H1 (cell line): ENCODE data around the gene EPHA1. TPM values are rescaled to one million over a fixed set of nuclear protein-coding genes. Genes with fewer than 3 reads are reported as not detected.

Experiments used
- CTCF ChIA-PET: fragments of 300-600 bp; sonication (Branson Sonifier 250); formaldehyde crosslinking; loops from one replicate; lab custom pipeline; 2021; ENCODE audit not compliant: partially characterized antibody; lab: Charles Lee
- POLR2A ChIA-PET: fragments of 300-600 bp; sonication (Branson Sonifier 250); formaldehyde crosslinking; loops from one replicate; lab custom pipeline; 2021; ENCODE audit warnings: inconsistent platforms; ENCODE audit not compliant: partially characterized antibody; lab: Charles Lee
- DNase-seq, 2 experiments: peaks; one replicate each; pipeline versions ENCODE4 v3.0.0 to v3.0.0-alpha.2; 2010 to 2022; ENCODE audit warnings: low spot score in 2 of 2, low read depth in 1 of 2, mixed read lengths in 1 of 2
- FAIRE-seq: peaks from 2 replicates; lab custom pipeline; 2011; peaks lifted over from hg19 to GRCh38; lab: Jason Lieb, UNC
- H2AFZ ChIP-seq: 2 replicates; pipeline ENCODE4 v1.8.1; 2012; ENCODE audit warnings: low read length, inconsistent platforms
- H2AK5ac ChIP-seq: 2 replicates; pipeline ENCODE4 v1.6.1; 2013; ENCODE audit warnings: low read depth, low read length
- H2BK120ac ChIP-seq: replicated peaks from 2 replicates; pipeline ENCODE3; 2013; ENCODE audit warnings: low read depth, low read length, inconsistent platforms
- H2BK12ac ChIP-seq: 2 replicates; pipeline ENCODE4 v1.6.1; 2013; ENCODE audit warnings: low read depth, low read length
- H2BK15ac ChIP-seq: 2 replicates; pipeline ENCODE4 v1.6.1; 2013; ENCODE audit warnings: low read length
- H2BK20ac ChIP-seq: 2 replicates; pipeline ENCODE4 v1.6.1; 2013; ENCODE audit warnings: low read length
- H2BK5ac ChIP-seq: 2 replicates; pipeline ENCODE4 v1.6.1; 2013; ENCODE audit warnings: low read depth, low read length
- H3K14ac ChIP-seq: 2 replicates; pipeline ENCODE4 v1.6.1; 2013; ENCODE audit warnings: inconsistent platforms; ENCODE audit not compliant: insufficient read length
- H3K18ac ChIP-seq: 2 replicates; pipeline ENCODE4 v1.6.1; 2013; ENCODE audit warnings: low read length; ENCODE audit errors: extremely low read depth
- H3K23ac ChIP-seq: 2 replicates; pipeline ENCODE4 v1.6.1; 2013; ENCODE audit warnings: inconsistent platforms; ENCODE audit not compliant: insufficient read length
- H3K23me2 ChIP-seq: 2 replicates; pipeline ENCODE4 v1.6.1; 2013; ENCODE audit warnings: low read depth, low read length
- H3K27ac ChIP-seq: 2 replicates; pipeline ENCODE4 v1.6.1; 2011; ENCODE audit warnings: low read depth, low read length, inconsistent platforms
- H3K27me3 ChIP-seq, 4 experiments: replicated peaks in 1 of 4; 1 replicate in 1 of 4; 2 replicates in 3 of 4; pipeline versions ENCODE4 v1.6.1 to v1.8.1; 2011 to 2013; ENCODE audit warnings: low read length in 3 of 4, mild to moderate bottlenecking in 3 of 4, inconsistent platforms in 2 of 4, mixed read lengths in 2 of 4, moderate library complexity in 1 of 4; ENCODE audit not compliant: control insufficient read depth in 3 of 4, insufficient read depth in 3 of 4; ENCODE audit errors: extremely low read depth in 1 of 4
- H3K36me3 ChIP-seq, 4 experiments: 2 replicates each; pipeline versions ENCODE4 v1.6.1 to v1.8.1; 2011 to 2013; ENCODE audit warnings: mild to moderate bottlenecking in 4 of 4, low read length in 3 of 4, moderate library complexity in 2 of 4, control low read depth in 1 of 4, inconsistent platforms in 1 of 4; ENCODE audit not compliant: insufficient read depth in 4 of 4, control insufficient read depth in 2 of 4
- H3K4ac ChIP-seq: replicated peaks from 2 replicates; pipeline ENCODE3; 2013; ENCODE audit warnings: low read length, low read depth, mixed read lengths, inconsistent platforms; ENCODE audit not compliant: insufficient read length
- H3K4me1 ChIP-seq, 4 experiments: replicated peaks in 1 of 4; 1 replicate in 1 of 4; 2 replicates in 3 of 4; pipeline versions ENCODE4 v1.6.1 to v1.8.1; 2011 to 2013; ENCODE audit warnings: low read length in 3 of 4, inconsistent platforms in 2 of 4, mixed read lengths in 1 of 4; ENCODE audit not compliant: insufficient read depth in 4 of 4, control insufficient read depth in 3 of 4
- H3K4me2 ChIP-seq, 2 experiments: 2 replicates each; pipeline versions ENCODE4 v1.6.1 to v1.8.1; 2011 to 2013; ENCODE audit warnings: low read depth in 2 of 2, low read length in 2 of 2, control low read depth in 1 of 2, inconsistent platforms in 1 of 2, mild to moderate bottlenecking in 1 of 2; ENCODE audit not compliant: insufficient read depth in 1 of 2
- H3K4me3 ChIP-seq, 4 experiments: fragments of 200-600, 300-600 bp in 1 of 4; sonication (generic), shearing (Covaris generic), sonication (Bioruptor Twin) in 1 of 4; 2 replicates each; pipeline versions ENCODE4 v1.5.1 to v1.8.1; 2011 to 2016; ENCODE audit warnings: low read length in 4 of 4, low read depth in 3 of 4, control low read depth in 2 of 4, inconsistent platforms in 2 of 4, mild to moderate bottlenecking in 2 of 4, mixed read lengths in 1 of 4, moderate library complexity in 1 of 4; ENCODE audit not compliant: insufficient read depth in 2 of 4; ENCODE audit errors: extremely low read depth in 1 of 4
- H3K56ac ChIP-seq: replicated peaks from 2 replicates; pipeline ENCODE3; 2013; ENCODE audit warnings: low read depth, mild to moderate bottlenecking, mixed read lengths, low read length, inconsistent platforms; ENCODE audit not compliant: insufficient read length
- H3K79me1 ChIP-seq: 2 replicates; pipeline ENCODE4 v1.6.1; 2013; ENCODE audit warnings: low read depth, low read length, control low read depth
- H3K79me2 ChIP-seq, 2 experiments: 2 replicates each; pipeline versions ENCODE4 v1.6.1 to v1.8.1; 2012 to 2013; ENCODE audit warnings: low read length in 2 of 2, mild to moderate bottlenecking in 2 of 2, inconsistent platforms in 1 of 2; ENCODE audit not compliant: insufficient read depth in 2 of 2, control insufficient read depth in 1 of 2
- H3K9ac ChIP-seq, 4 experiments: replicated peaks in 1 of 4; 1 replicate in 1 of 4; 2 replicates in 3 of 4; pipeline versions ENCODE4 v1.6.1 to v1.8.1; 2011 to 2013; ENCODE audit warnings: low read depth in 3 of 4, low read length in 3 of 4, control low read depth in 2 of 4, mild to moderate bottlenecking in 2 of 4, moderate library complexity in 2 of 4, inconsistent platforms in 1 of 4; ENCODE audit errors: extremely low read depth in 1 of 4
- H3K9me3 ChIP-seq, 2 experiments: 2 replicates each; pipeline versions ENCODE4 v1.6.1 to v1.8.1; 2012 to 2013; ENCODE audit warnings: mild to moderate bottlenecking in 2 of 2, moderate library complexity in 2 of 2, control low read depth in 1 of 2, inconsistent platforms in 1 of 2, low read depth in 1 of 2, low read length in 1 of 2, mixed read lengths in 1 of 2; ENCODE audit not compliant: insufficient read depth in 2 of 2
- H4K20me1 ChIP-seq, 2 experiments: replicated peaks in 1 of 2; 2 replicates each; pipeline versions ENCODE3 to v1.8.1; 2011 to 2013; ENCODE audit warnings: inconsistent platforms in 2 of 2, low read length in 2 of 2, mild to moderate bottlenecking in 1 of 2; ENCODE audit not compliant: insufficient read depth in 2 of 2, control insufficient read depth in 1 of 2
- H4K5ac ChIP-seq: 2 replicates; pipeline ENCODE4 v1.6.1; 2013; ENCODE audit warnings: low read length, low read depth, mixed read lengths, inconsistent platforms; ENCODE audit not compliant: insufficient read length
- H4K8ac ChIP-seq: 2 replicates; pipeline ENCODE4 v1.8.0; 2013; ENCODE audit warnings: mild to moderate bottlenecking, moderate library complexity, low read length, inconsistent platforms; ENCODE audit not compliant: insufficient read depth; ENCODE audit errors: extremely low read depth
- H4K91ac ChIP-seq: replicated peaks from 2 replicates; pipeline ENCODE3; 2013; ENCODE audit warnings: low read length, mixed read lengths, inconsistent platforms; ENCODE audit not compliant: insufficient read length
- ASH2L ChIP-seq: fragments of 200-600, 300-600 bp; sonication (generic); IDR thresholded peaks from one replicate; pipeline ENCODE4 v1.7.1; 2017; ENCODE audit warnings: low read length
- BCL11A ChIP-seq, 2 experiments: IDR thresholded peaks; one replicate each; pipeline ENCODE4 v1.6.1; 2011; ENCODE audit warnings: low read depth in 2 of 2, low read length in 2 of 2, mild to moderate bottlenecking in 2 of 2
- CHD2 ChIP-seq: IDR thresholded peaks from 2 replicates; pipeline ENCODE4 v1.6.1; 2012; ENCODE audit warnings: low read length, improper control_type of control experiment
- HDAC2 ChIP-seq, 2 experiments: fragments of 300-600 bp in 1 of 2; sonication (generic) in 1 of 2; IDR thresholded peaks; 2 replicates each; pipeline ENCODE4 v1.6.1; 2011 to 2012; ENCODE audit warnings: low read depth in 2 of 2, low read length in 2 of 2, mild to moderate bottlenecking in 2 of 2, moderate library complexity in 2 of 2, borderline replicate concordance in 1 of 2, inconsistent platforms in 1 of 2
- POLR2A ChIP-seq, 2 experiments: IDR thresholded peaks; 1 replicate in 1 of 2; 2 replicates in 1 of 2; pipeline ENCODE4 v1.6.1; 2011; ENCODE audit warnings: low read depth in 2 of 2, low read length in 2 of 2, mild to moderate bottlenecking in 2 of 2; ENCODE audit errors: control extremely low read depth in 1 of 2
- YY1 ChIP-seq: IDR thresholded peaks from 2 replicates; pipeline ENCODE4 v1.6.1; 2011; ENCODE audit warnings: low read depth, mild to moderate bottlenecking, low read length
- WGBS, 2 experiments: shearing (Covaris generic) in 1 of 2; methylation state at CpG; one replicate each; pipeline versions ENCODE4 v1.1.6 to v1.1.7; 2013 to 2015; ENCODE audit warnings: low lambda C conversion rate in 2 of 2, mixed read lengths in 2 of 2, inconsistent platforms in 1 of 2, low coverage in 1 of 2, missing lambda C conversion rate in 1 of 2; ENCODE audit not compliant: insufficient replicate concordance in 2 of 2, insufficient coverage in 1 of 2, insufficient read length in 1 of 2; ENCODE audit errors: extremely low coverage in 1 of 2, missing lambda C conversion rate in 1 of 2; 5-methylcytosine and 5-hydroxymethylcytosine counted together
- polyA plus RNA-seq, 7 experiments: library from polyadenylated mRNA; depleted of rRNA in 3 of 7; stranded (reverse) in 5 of 7; unstranded in 2 of 7; fragments of >200 nt in 5 of 7; fragments of 200-250 nt in 2 of 7; gene quantifications; 1 replicate in 5 of 7; 2 replicates in 1 of 7; 4 replicates in 1 of 7; pipeline versions ENCODE4 v1.2.1 to v1.2.3, GENCODE V29; 2011 to 2013; ENCODE audit warnings: missing spikeins in 2 of 7, mixed read lengths in 2 of 7
- total RNA-seq: library from RNA; stranded (reverse); fragmentation: NEBNext Ultra II Directional; extraction: Animal tissue kit (Norgen Biotek cat#: 25700); gene quantifications from 2 replicates; pipeline ENCODE4 v1.2.1, GENCODE V29; 2021
- TF ChIP-seq, protein P1 (sequence below): IDR thresholded peaks from 2 replicates; pipeline ENCODE4 v1.6.1; 2011; ENCODE audit warnings: low read length, improper control_type of control experiment

Gene EPHA1
- total and polyA plus RNA-seq, 2 of the 8 experiments (the other 6 are each of a cell fraction or from before 2014, with no cell fraction given), result 86.5 to 133 TPM

DNA sequence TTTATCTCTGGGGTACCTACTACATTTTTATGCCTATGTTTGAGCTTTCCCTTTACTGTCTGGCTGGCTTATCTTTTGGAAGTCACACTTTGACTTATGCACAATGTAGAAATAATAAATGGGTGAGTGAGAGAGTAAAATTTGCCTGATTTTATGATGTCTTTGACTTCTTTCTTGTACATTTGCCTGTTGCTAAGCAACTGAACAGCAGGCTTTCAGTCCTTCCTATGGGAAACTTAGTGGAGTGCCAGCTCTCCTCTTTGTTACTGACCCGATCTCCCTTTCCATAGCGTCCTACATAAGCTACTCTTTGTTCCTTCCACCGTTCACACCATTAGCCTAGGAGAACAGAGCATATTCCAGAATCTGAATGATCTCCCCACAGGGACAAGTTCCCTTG, 38.8 kb upstream of the EPHA1 start:
- Histone ChIP-seq H2BK5ac (no peak overlapping the region), H3K9ac (no peak overlapping the region), H4K8ac (no peak overlapping the region), H3K23ac (no peak overlapping the region), H2BK120ac (no peak overlapping the region), H4K20me1 (no peaks in the 10 kb centered on the region), H2BK12ac (no peak overlapping the region), H3K4me1 (peaks cover 0 to 6% (median 0%) of the 10 kb centered on the region in 4 experiments; a peak in 1 of 7 replicates), H3K4ac (no peak overlapping the region), H3K14ac (no peak overlapping the region), H3K56ac (no peak overlapping the region), H3K27me3 (peaks cover 0 to 1% (median 0%) of the 10 kb centered on the region in 4 experiments; a peak in 1 of 7 replicates), H3K9me3 (no peaks in the 10 kb centered on the region; a peak in 2 of 4 replicates), H3K79me2 (no peaks in the 10 kb centered on the region), H3K23me2 (no peaks in the 10 kb centered on the region), H4K91ac (no peak overlapping the region), H3K4me2 (no peak overlapping the region), H3K18ac (no peak overlapping the region), H3K79me1 (no peaks in the 10 kb centered on the region), H3K36me3 (no peaks in the 10 kb centered on the region), H2AK5ac (no peak overlapping the region), H3K27ac (no peak overlapping the region), H4K5ac (no peak overlapping the region), H2BK15ac (no peak overlapping the region), H2AFZ (no peak overlapping the region), H2BK20ac (no peak overlapping the region), H3K4me3 (no peak overlapping the region)
- 78% methylated on average over 3 of the region's 3 CpGs; no CpG with 5 or more reads in 1 of the 2 experiments for WGBS, 2 experiments
- ChIA-PET POLR2A (interaction anchor here (1.6 kb wide), 1 partner anchor 11 kb away, joined by 3 read pairs; no protein-coding TSS in a partner anchor), CTCF (interaction anchor here (0.7 to 1.4 kb wide), 2 partner anchors 43 to 232 kb away, joined by 3 read pairs; no protein-coding TSS in a partner anchor)
- TF ChIP-seq, protein P1, sequence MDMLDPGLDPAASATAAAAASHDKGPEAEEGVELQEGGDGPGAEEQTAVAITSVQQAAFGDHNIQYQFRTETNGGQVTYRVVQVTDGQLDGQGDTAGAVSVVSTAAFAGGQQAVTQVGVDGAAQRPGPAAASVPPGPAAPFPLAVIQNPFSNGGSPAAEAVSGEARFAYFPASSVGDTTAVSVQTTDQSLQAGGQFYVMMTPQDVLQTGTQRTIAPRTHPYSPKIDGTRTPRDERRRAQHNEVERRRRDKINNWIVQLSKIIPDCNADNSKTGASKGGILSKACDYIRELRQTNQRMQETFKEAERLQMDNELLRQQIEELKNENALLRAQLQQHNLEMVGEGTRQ, result no peak
- TF ChIP-seq POLR2A (IDR thresholded peaks at IDR 0.05; ENCODE audit: control extremely low read depth in 1 of 2, low read depth in 2 of 2, low read length in 2 of 2), result no peak
- TF ChIP-seq CHD2, result no peak
- no peak for TF ChIP-seq BCL11A (IDR thresholded peaks at IDR 0.05; ENCODE audit: low read depth in 2 of 2, low read length in 2 of 2)
- no peak for TF ChIP-seq YY1
- no peak for TF ChIP-seq HDAC2 (IDR thresholded peaks at IDR 0.05; ENCODE audit: borderline replicate concordance in 1 of 2, low read depth in 2 of 2, low read length in 2 of 2)
- TF ChIP-seq ASH2L, result no peak
- no peak for FAIRE-seq
- DNase-seq, result no peak
